Measurements from ENCODE around the gene FAM83F. TPM values are rescaled to one million over a fixed set of nuclear protein-coding genes. Genes with fewer than 3 reads are reported as not detected.
A peak's percentile ranks its signal among the peaks of the same experiment; 100 is the strongest.

Gene FAM83F
- polyA plus RNA-seq = 15.3 to 45.1 TPM (median 22.8 TPM) in 3 replicates
- 9.5 TPM for polyA plus RNA-seq (2011; ENCODE audit: low read depth)
- 19.8 and 29.4 TPM in 2 replicates for polyA plus RNA-seq (2011; cell fraction: cytosol; rRNA removed)
- 35.3 and 43.3 TPM in 2 replicates for polyA plus RNA-seq (2011; cell fraction: nucleus; rRNA removed)
- 20.1 and 21.1 TPM in 2 replicates for polyA plus RNA-seq (2012; ENCODE audit: low replicate concordance)
- polyA minus RNA-seq = 53.5 to 74.3 TPM (median 58.2 TPM) in 3 replicates
- 35.7 TPM for polyA minus RNA-seq (2011; cell fraction: cytosol; rRNA and poly(A)+ RNA removed)
- 33.4 and 46.8 TPM in 2 replicates for polyA minus RNA-seq (2011; cell fraction: nucleus; rRNA and poly(A)+ RNA removed)

DNA sequence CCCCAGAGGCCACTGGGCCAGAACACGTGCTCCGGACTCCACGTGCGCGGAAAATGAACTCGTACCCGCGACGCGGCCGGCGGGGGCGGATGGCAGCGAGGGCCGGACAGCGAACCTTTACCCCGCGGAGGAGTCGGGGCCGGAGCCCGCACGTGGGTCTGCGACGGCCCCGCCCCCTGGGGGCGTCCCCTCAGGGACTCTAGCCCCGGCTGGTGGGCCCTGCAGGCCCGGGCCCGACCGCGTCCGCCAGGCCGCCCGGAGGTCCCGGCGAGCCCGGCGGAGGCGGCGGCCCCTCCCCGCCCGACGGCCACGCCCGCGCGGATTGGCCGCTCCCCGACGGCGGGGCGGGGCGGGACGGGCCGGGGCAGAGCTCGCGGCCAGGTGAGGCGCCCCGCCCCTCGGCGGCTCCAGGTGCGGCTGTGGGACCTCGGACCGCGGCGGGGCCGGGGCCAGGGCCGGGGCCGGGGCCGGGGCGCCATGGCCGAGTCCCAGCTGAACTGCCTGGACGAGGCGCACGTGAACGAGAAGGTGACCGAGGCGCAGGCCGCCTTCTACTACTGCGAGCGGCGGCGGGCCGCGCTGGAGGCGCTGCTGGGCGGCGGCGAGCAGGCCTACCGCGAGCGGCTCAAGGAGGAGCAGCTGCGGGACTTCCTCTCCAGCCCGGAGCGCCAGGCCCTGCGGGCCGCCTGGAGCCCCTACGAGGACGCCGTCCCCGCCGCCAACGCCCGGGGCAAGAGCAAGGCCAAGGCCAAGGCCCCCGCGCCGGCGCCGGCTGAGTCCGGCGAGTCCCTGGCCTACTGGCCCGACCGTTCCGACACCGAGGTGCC is at the start of gene FAM83F:
Gene FAM83F (plus strand): TSS at position 389 of the 827 bp plus-strand sequence. CDS start 89 bp downstream, at position 478.
- FAIRE-seq = no peak
- H3K4me1 ChIP-seq (ENCODE audit: control insufficient read depth, extremely low read depth, insufficient read depth, low read length) = peaks cover 46% of the 10 kb centered on the region

DNA sequence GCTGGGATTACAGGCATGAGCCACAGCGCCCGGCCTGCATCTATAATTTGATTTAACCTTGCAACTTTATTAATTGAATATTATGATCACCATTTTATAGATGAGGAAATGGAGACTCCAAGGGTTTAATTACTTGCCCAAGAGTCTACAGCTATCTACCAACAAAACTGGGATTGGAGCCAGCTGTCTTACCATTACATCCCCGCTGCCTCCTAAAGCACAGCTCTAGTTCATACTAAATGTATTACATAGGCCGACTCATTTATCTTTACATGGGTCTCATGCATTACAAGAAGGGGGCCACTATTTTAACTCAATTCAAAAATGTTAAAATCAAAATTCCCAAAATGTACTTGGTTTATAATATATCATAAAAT is 48.6 kb upstream of the FAM83F start:
- no peak for FAIRE-seq
- dilution Hi-C loops (cut with MboI; ENCODE audit: extremely low pct_ligation_motif_present, low sequenced_read_pairs) = no loop called here
- H3K9ac ChIP-seq (ENCODE audit: control insufficient read depth, extremely low read depth, insufficient read depth, low read length) = no peak overlapping the region
- no peaks in the 10 kb centered on the region for H4K20me1 ChIP-seq (ENCODE audit: control insufficient read depth, extremely low read depth, insufficient read depth, low read length)
- H2AFZ ChIP-seq (ENCODE audit: control insufficient read depth, low read length) = no peak overlapping the region
- no peaks in the 10 kb centered on the region for H3K79me2 ChIP-seq (ENCODE audit: control insufficient read depth, insufficient read depth, low read length)
- no peak for DNase-seq (ENCODE audit: low read depth, low spot score)
- peaks cover 11% of the 10 kb centered on the region for H3K27me3 ChIP-seq (ENCODE audit: control insufficient read depth, extremely low read depth, insufficient read depth, low read length)
- H3K9me3 ChIP-seq (ENCODE audit: control insufficient read depth, low read depth, low read length) = no peaks in the 10 kb centered on the region
- no peak overlapping the region for H3K4me3 ChIP-seq (ENCODE audit: control insufficient read depth in 2 of 3, extremely low read depth in 1 of 3, insufficient read depth in 2 of 3, low read depth in 1 of 3, low read length in 3 of 3)
- H3K9me1 ChIP-seq (ENCODE audit: control insufficient read depth, extremely low read depth, insufficient read depth, low read length) = no peaks in the 10 kb centered on the region
- no peak overlapping the region for H3K27ac ChIP-seq (ENCODE audit: control insufficient read depth, insufficient read depth, low read length)
- H3K4me1 ChIP-seq (ENCODE audit: control insufficient read depth, extremely low read depth, insufficient read depth, low read length) = no peaks in the 10 kb centered on the region
- no peak for TF ChIP-seq EZH2 (IDR thresholded peaks at IDR 0.05; ENCODE audit: low read length)
- TF ChIP-seq, protein P1, sequence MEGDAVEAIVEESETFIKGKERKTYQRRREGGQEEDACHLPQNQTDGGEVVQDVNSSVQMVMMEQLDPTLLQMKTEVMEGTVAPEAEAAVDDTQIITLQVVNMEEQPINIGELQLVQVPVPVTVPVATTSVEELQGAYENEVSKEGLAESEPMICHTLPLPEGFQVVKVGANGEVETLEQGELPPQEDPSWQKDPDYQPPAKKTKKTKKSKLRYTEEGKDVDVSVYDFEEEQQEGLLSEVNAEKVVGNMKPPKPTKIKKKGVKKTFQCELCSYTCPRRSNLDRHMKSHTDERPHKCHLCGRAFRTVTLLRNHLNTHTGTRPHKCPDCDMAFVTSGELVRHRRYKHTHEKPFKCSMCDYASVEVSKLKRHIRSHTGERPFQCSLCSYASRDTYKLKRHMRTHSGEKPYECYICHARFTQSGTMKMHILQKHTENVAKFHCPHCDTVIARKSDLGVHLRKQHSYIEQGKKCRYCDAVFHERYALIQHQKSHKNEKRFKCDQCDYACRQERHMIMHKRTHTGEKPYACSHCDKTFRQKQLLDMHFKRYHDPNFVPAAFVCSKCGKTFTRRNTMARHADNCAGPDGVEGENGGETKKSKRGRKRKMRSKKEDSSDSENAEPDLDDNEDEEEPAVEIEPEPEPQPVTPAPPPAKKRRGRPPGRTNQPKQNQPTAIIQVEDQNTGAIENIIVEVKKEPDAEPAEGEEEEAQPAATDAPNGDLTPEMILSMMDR (optimal IDR thresholded peaks at IDR 0.05 in 1 of 3, IDR thresholded peaks at IDR 0.05 in 1 of 3, conservative IDR thresholded peaks at IDR 0.05 in 1 of 3; ENCODE audit: extremely low read depth in 1 of 3, insufficient read depth in 2 of 3, low read length in 3 of 3) = no peak
- H3K4me2 ChIP-seq (ENCODE audit: control insufficient read depth, extremely low read depth, insufficient read depth, low read depth, low read length) = no peak overlapping the region
- H3K36me3 ChIP-seq (ENCODE audit: control insufficient read depth in 2 of 2, extremely low read depth in 1 of 2, insufficient read depth in 2 of 2, low read length in 2 of 2) = no peaks in the 10 kb centered on the region

More for the DNA sequence above, at the start of gene FAM83F:
- H3K9me3 ChIP-seq (ENCODE audit: control insufficient read depth, low read depth, low read length) = no peaks in the 10 kb centered on the region
- H3K79me2 ChIP-seq (ENCODE audit: control insufficient read depth, insufficient read depth, low read length) = peaks cover 47% of the 10 kb centered on the region
- H4K20me1 ChIP-seq (ENCODE audit: control insufficient read depth, extremely low read depth, insufficient read depth, low read length) = peaks cover 10% of the 10 kb centered on the region
- no peak for TF ChIP-seq EZH2 (IDR thresholded peaks at IDR 0.05; ENCODE audit: low read length)
- TF ChIP-seq, protein P1 (optimal IDR thresholded peaks at IDR 0.05 in 1 of 3, IDR thresholded peaks at IDR 0.05 in 1 of 3, conservative IDR thresholded peaks at IDR 0.05 in 1 of 3; ENCODE audit: extremely low read depth in 1 of 3, insufficient read depth in 2 of 3, low read length in 3 of 3) = no peak
- H3K4me2 ChIP-seq (ENCODE audit: control insufficient read depth, extremely low read depth, insufficient read depth, low read depth, low read length) = peak within 1 kb of the TSS; percentile 98
- DNase-seq (ENCODE audit: low read depth, low spot score) = no peak
- H2AFZ ChIP-seq (ENCODE audit: control insufficient read depth, low read length) = peak within 1 kb of the TSS; percentile 5
- peaks cover 10% of the 10 kb centered on the region for H3K9me1 ChIP-seq (ENCODE audit: control insufficient read depth, extremely low read depth, insufficient read depth, low read length)
- H3K27ac ChIP-seq (ENCODE audit: control insufficient read depth, insufficient read depth, low read length) = peak within 1 kb of the TSS; percentile 85
- H3K9ac ChIP-seq (ENCODE audit: control insufficient read depth, extremely low read depth, insufficient read depth, low read length) = peak within 1 kb of the TSS; percentile 92
- H3K36me3 ChIP-seq (ENCODE audit: control insufficient read depth in 2 of 2, extremely low read depth in 1 of 2, insufficient read depth in 2 of 2, low read length in 2 of 2) = peaks cover 3 to 21% of the 10 kb centered on the region in 2 experiments
- no peaks in the 10 kb centered on the region for H3K27me3 ChIP-seq (ENCODE audit: control insufficient read depth, extremely low read depth, insufficient read depth, low read length)
- H3K4me3 ChIP-seq (ENCODE audit: control insufficient read depth in 2 of 3, extremely low read depth in 1 of 3, insufficient read depth in 2 of 3, low read depth in 1 of 3, low read length in 3 of 3) = peak within 1 kb of the TSS; percentile 68 to 90 (median 80)
- dilution Hi-C loops (cut with MboI; ENCODE audit: extremely low pct_ligation_motif_present, low sequenced_read_pairs) = no loop called here
